Right lung (tissue), 5 donors: Measurements from ENCODE around the gene NUDT16L1. TPM values are rescaled to one million over a fixed set of nuclear protein-coding genes. Genes with fewer than 3 reads are reported as not detected.
A peak's percentile ranks its signal among the peaks of the same experiment; 100 is the strongest.
"Not testable (repeated sequence)": the region's sequence is repeated elsewhere in the genome, so short reads cannot be mapped to it uniquely, and the experiment has no call there.

Experiments
- DNase-seq, 2 donors: peaks; one replicate each; pipeline ENCODE4 v3.0.0-alpha.2; 2013
- polyA plus RNA-seq, 5 donors: library from polyadenylated mRNA; unstranded; fragments of 120-200 nt; gene quantifications; one replicate each; pipeline versions ENCODE4 v1.2.1 to v1.2.3, GENCODE V29; 2013; ENCODE audit warnings: inconsistent platforms in 1 of 5, low replicate concordance in 1 of 5; ENCODE audit not compliant: insufficient read length in 5 of 5, insufficient read depth in 1 of 5

Gene NUDT16L1
- polyA plus RNA-seq, 5 donors = 26.0 to 57.7 (median 31.2) TPM

DNA sequence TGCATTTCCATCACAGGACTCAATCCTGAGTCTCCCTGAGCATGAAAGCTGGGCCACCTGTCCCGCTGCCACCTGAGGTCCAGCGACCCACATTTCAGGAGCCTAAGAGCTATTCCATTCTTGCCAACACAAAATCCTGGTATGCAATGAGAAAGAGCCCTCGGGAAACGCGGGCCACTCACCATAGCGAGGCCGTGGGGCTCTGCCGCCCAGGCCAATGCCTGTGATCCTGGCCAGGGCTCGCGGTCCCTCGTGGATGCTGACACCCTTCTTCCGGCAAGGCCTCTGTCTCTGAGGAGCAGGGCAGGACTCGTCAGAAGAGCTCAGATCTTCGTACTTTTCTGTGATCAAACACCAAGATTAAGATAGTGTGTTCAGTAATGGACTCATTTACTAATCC, 11.6 kb downstream of the NUDT16L1 start:
- DNase-seq = no peak

DNA sequence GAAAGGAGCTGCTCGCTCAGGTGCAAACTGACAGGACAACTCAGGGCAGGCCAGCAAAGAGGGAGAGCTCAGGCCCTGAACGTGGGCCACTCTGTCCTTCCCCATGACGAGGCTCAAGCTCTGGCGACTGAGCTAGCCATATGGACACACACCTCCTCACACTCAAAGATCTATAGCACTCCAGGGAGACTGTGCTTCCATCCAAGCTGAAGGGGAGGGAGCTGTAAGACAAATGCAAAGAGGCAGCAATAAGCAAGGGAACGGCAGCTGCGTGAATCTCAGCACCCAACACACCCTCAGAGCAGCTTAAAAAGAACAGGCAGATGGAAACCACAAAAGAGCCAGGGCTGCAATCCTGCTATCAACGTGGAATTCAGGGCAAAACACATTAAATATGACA, 13.5 kb downstream of the NUDT16L1 start:
- no peak for DNase-seq

DNA sequence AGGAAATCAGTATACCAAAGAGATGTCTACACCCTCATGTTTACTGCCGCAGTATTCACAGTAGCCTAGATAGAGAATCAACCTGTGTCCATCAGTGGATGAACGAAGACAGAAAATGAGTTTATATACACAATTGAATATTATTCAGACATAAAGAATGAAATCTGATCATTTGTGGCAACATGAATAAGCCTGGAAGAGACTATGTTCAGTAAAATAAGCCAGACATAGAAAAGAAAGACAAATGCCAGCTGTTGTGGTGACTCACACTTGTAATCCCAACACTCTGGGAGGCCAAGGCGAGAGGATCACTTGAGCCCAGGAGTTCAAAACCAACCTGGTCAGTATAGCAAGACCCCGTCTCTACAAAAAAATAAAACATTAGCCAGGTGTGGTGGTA, 16.1 kb downstream of the NUDT16L1 start:
- no peak for DNase-seq

DNA sequence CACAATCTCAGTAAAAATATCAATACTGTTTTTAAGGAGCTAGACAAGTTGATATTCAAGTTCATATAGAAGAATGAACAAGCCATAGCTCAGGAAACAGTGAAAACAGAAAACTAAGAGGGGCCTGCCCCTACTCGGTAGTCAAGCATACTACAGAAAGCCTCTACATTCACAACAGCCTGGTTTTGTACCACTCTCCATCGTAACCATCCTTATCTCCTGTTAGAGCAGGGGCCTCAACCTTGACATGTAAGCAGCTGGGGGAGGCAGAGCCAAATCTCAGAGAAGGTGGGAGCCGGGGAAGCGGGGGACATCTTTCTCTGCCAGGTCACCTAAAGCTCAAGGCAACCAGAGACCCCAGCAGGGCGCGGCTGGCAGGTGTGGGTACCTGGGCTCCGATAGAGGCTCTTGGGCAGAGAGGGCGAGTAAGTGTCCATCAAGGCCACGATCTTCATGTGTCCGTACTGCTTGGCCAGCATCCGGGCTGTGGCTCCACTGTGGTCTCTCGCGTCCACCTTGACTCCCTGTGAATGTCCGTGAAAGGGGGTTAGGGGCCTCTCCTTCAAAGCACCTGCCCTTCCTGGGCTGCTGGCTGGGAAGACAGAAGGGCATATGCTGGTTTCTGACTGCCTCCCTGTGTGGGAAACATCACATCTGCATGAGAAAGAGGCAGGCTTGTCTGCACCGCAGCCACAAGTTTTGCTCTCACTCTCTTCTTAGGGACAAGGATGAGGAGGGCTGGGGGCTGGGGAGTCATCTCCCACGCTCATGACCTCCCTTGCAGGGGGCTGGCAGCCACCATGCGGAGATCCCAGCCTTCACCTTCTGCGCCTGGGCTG, 20.5 kb downstream of the NUDT16L1 start:
- no peak for DNase-seq

DNA sequence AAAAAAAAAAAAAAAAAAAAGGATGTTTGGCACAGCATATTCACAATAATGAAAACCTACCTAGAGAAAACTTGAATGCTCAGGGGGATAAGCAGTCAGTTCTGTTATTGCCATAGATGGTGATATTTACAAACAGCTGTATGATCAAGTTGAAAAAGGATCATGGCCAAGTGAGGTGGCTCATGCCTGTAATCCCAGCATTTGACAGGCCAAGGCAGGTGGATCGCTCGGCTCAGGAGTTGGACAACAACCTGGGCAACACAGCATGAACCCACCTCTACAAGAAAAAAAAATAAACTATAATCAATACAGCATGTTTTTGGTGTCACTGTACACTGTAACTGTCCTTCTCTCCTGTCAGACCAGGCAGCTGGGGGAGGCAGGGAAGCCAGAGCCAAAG, 21.6 kb downstream of the NUDT16L1 start:
- DNase-seq = no peak

DNA sequence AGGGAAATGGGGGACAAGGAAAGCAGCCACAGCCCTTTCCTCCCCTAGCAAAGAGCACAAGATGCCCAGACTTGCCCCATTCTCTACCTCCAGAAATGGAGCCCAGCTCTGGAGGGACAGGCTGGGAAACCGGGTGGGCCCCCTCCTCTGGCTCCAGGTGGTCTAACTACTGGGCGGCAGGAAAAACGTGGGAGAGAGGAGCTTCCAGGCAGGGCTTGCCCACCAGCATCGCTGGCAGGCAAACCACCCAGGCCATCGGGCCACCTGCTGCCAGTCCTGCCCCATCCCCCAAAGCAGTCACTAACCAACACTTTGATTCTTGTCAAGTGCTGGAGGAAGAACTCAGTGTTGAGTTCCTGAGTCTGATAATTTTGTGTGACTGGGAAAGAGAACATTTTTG, 25.1 kb downstream of the NUDT16L1 start:
- DNase-seq = no peak

DNA sequence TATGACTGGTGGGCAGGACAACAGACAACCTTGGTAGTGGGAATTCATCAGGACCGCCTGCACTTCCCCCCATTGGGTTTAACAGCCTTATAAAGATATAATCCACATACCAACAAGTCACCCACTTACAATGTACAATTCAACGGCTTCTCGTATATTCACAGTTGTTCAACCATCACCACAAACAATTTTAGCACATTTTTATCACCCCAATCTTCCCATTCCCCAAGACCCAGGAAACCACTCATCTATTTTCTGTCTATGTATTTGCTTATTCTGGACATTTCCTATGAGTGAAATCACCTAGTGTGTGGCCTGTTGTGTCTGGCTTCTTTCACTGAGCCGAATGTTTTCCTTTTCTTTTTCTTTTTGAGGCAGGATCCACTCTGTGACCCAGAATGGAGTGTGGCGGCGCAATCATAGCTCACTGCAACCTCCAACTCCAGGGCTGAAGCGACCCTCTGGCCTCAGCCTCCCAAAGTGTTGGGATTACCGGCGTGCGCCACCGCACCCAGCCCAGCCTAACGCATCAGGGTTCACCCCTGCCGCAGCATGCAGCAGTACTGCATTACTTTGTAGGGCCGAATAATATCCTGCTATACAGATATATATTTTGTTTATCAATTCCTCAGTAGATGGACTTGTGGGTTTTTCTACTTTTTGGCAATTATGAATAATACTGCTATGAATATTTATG, 29.9 kb downstream of the NUDT16L1 start:
- DNase-seq = no peak

DNA sequence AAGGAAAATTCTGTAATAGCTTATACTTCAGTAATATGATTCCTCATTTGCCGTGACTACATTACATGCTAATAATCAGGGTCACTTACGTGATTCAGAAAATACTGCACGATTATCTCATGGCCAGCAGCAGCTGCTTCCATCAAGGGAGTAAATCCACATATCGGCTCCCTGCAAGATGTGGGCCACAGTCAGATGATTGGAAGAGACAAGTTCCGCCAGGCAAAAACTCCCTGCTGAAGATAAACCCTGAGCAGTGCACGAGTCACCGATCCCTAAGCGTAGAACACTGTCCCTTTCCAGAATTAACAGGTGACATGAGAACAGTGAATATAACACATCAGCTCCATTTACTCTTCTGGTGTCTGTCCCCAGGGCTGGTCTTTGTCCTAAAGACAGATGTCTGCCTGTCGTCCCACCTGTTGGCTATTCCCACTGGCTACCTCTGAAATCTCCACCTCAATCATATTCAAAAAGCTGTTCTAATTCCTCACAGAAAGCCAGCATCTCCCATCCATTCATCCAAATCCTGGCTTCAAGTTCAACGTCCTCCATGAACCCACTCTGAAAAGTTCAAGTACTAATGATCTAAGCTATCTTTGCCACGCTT, 31.4 kb downstream of the NUDT16L1 start:
- no peak for DNase-seq

DNA sequence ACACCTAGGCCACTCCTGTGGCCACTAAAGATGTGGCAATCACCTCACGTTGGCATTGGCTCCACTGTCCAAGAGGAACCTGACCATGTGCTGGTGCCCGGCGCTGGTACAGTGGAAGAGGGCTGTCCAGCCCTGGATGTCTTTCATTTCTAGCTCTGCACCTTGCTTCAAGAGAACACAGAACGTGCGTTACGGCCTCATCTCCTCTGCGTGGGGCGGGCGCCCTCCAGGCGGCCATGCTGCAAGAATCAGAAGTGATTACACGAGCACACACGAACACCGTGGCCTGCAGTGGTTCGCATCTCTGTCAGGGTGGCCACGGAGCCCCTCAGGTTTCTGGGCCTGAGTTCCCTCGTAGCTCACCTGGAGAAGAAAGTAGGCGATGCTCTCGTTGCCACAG, 33.3 kb downstream of the NUDT16L1 start:
- no peak for DNase-seq

DNA sequence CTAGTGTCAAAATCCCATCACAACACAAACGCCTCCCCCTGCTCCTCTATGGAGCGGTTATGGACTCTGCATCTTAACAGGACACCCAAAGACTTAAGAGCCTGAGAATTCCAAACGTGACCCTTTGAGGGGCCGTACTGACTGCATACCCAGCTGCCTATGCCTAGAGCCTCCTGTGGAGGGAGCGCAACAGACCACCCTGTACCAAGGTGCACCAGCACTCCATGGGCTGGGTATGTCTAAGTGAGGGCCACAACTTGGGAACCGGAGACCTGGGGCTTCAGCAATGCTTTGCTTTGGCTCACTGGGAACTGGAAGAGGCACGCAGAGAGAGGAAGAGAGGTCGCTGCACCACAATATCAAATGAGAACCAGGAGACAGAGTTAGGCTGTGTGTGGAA, 35.3 kb downstream of the NUDT16L1 start:
- no peak for DNase-seq

DNA sequence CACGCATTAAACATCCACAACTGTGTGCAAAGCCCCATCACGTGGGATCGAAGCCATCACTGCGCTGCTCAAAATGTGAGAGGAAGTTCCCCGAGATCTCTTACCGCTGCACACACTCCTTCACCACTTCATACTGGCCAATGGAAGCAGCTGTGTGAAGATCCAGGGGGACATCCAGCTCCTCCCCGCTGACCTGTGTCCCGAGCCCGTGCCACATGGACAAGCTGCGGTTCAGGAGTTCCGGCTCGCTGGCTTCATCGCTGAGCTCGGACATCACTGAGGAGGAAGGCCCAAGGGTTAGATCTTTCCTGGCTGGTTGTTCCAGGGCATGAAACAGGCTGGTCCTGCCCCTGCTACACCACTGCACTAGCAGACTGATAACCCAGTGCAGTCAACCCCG, 36.5 kb downstream of the NUDT16L1 start:
- DNase-seq = no peak

DNA sequence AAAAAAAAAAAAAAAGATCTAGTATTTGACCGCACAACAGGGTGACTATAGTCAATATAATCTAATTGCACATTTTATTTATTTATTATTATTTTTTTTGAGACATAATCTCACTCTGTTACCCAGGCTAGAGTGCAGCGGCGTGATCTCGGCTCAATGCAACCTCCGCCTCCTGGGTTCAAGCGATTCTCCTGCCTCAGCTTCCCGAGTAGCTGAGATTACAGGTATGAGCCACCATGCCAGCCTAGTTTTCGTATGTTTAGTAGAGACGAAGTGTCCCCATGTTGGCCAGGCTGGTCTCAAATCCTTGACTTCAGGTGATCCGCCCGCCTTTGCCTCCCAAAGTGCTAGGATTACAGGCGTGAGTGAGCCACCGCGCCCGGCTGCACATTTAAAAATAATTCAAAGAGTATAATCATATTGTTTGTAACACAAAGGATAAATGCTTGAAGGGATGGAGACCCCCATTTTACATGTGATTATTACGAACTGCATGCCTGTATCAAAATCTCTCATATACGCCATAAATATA, 39.9 kb downstream of the NUDT16L1 start:
- DNase-seq = no peak

DNA sequence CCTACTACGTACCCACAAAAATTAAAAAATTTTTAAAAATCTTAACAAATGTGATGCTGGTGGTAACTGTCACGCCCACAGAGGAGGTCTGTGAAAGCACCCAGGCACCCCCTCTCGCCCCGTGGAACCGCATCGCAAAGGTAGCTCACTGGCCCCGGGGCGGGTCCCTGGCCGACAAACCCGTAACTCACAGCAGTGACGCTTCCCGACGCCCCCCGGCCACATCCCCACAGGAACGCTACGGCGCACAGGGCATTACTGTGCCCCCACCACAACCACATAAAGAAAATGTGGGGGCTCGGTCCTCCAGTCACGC, 40.3 kb downstream of the NUDT16L1 start:
- DNase-seq = peak in 1 of 2 donors; percentile 15

DNA sequence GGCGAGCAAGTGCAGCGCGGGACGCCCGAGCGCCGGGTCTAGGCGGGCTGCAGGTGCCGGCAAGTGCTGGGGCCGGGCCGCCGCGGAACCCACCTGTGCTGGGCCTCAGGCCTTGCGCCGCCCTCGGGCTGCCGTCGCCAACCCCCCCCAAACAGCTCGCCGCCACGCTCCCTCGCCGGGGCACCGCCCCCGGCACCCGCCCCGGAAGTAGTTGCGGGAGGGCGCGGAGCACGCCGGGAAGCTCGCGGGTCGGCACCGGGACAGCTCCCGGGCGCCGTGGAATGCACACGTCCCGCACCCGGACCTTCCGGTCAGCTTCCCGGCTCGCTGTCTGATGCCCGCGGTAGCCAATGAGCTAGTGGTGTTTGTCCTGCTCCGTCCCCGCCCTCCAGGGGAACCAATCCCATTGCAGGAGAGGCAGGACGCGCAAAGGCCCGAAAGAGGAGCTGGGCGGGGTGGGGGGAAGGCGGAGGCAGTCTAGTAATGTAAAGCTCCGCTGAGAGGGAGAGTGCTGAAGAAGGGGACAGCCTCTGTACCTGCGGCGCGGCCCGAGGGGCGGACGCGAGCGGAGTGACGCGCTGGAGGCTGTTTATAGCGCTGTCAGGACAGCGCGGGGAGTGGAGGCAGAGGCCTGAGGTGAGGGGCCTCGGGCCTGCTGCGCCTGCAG, 40.8 kb downstream of the NUDT16L1 start, which contains the start of the genes ANKS3 and DNAAF8:
Gene ANKS3 (minus strand): TSS at position 209 of the 667 bp plus-strand sequence. CDS start 4,122 bp downstream, outside the sequence.
Gene DNAAF8 (plus strand): TSS at position 475 of the 667 bp plus-strand sequence. CDS start 1,978 bp downstream, outside the sequence.
- peak; percentile 90 for DNase-seq

DNA sequence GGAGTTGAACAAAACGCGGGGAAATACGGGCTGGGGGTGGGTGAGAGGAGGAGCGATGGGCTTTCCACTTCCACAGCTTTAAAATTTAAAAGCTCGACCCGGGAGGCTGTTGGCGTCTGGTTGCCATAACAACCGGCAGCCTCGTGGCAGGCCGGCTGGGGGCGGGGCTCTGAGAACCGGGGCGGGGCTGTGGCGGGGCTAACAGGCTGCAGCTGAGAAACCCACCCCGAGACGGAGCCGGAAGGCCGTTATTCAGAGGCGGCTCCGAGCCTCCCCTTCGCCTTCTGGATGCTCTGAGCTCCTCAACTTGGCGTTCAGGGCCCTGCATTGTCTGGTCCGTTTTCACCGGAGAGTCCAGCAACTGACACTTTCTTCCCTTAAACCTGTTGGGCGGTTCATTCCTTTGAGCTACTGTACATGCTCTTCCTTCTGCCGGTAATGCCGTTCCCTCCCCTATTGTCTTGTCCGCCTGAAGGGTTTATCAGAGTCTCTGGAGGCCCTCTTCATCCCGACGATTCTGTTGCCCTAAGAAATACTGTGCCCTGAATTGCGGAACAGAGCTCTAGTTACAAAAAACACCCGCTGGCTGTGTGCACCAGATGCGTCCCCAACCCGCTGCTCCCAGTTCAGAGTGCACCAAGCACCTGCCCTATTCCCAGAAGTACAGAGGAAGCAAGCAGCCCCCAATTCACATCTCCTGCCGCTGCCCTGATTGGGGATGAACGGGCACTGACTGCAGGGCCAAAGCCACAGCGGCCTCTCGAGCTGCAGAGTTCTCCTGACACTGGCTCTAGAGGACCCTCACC, 41.6 kb downstream of the NUDT16L1 start:
- DNase-seq = peak; percentile 75 to 81

DNA sequence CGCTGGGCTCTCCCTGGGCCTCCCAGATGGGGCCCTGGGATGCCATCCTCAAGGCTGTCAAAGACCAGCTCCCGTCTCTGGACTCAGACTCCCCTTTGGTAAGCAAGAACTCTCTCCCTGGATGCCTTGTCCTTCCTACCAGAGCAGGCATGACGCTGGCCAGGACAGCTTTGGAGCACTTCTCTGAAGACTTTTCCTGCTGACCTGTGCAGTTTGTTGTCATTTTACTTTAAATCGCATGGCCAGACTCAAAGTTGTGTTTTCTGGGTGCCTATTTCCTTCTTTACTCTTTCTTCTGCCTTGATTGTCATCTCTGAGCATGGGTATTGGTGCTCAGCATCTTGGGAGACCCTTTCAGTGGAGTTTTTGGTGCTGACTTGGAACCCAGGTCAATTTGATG, 43.2 kb downstream of the NUDT16L1 start:
- DNase-seq = no peak

DNA sequence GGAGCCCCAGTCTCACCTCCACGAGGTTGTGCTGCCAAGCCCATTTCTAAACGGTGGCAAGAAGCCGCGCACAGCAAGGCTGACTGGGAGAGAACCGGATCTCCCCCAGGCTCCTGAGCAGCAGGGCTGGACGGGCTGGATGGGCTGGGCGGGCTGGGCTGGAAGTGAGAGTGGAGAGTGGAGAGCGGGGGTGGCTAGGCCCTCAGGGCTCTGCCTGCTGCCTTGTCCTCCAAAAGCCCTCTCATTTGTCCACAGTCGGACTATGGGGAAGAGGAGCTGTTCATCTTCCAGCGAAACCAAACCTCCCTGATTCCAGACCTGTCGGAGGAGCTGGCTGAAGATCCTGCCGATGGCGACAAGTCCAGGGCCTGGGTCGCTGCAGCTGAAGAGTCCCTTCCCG, 44.2 kb downstream of the NUDT16L1 start:
- DNase-seq = no peak

DNA sequence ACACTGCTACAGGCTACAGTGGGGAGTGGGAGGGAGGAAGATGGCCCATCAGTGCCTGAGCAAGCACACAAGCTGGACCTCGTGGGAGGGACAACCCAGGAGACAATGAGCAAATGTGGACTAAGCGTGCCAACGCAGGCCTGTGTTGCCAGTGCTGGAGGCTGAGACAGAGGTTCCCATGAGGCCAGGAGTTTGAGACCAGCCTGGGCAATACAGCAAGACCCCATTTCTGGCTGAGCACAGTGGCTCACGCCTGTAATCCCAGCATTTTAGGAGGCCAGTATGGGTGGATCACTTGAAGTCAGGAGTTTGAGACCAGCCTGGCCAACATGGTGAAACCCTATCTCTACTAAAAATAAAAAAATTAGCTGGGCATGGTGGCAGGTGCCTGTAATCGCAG, 45.0 kb downstream of the NUDT16L1 start:
- not testable (repeated sequence) for DNase-seq

DNA sequence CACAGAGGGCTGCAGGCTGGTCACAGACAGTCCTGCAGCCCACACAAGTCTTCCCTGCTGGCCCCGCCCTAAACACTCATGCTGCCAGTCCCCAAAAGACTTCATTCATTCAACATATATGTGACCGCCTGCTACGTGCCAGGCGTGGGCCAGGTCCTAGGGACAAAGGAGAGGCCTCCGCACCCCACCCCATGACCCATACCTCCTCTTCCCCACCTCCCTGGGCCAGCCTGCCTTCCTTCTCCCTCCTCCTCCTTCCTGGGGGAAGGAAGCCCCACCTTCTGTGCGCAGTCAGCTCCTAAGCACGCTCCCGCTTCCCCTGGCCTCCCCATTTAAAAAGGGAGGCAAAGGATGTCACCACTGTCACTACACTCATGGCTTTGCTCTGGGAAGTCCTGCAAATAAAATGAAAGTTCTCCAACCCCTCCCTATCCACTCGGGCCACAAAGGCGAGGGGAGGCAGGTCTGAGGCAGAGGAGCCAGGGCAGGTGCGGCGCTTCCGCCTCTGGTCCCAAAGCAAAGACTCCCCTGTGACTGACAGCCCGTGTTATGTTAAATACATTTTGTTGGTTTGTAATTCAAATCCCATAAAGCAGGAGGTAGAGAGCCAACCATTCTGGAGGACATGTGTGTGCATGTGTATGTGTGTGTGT, 50.0 kb downstream of the NUDT16L1 start:
- no peak for DNase-seq

DNA sequence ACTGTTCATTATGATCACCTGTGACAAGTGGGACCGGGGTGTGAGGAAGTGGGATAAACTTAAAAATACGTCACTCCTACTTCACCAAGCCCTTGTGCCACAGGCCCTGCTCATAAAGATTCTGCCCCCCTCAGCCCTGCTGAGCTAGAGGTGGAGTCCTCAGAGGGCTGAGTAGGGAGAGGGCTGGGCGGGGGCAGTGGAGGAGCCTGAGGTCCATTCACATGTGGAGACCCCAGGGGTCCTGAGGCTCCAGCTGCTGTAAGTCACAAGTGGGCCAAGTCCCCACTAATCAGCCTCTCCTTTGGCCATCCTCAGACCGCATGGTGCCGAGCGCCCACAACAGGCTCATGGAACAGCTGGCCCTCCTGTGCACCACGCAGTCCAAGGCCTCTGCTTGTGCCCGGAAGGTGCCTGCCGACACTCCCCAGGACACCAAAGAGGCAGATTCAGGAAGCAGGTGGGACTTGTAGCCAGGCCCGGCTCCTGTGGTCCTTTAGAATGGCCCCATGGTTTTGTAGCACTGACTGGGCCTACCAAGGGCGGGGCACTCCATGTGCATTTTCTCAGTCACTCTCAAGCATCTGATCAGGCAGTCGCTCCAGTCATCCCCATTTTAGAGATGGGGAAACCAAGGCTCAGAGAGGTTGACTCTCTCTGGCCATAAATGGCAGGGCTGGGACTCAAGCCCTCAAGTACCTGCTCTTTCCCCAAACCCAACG, 51.4 kb downstream of the NUDT16L1 start:
- no peak for DNase-seq
